H1 (cell line): ENCODE results near the gene BMERB1. TPM values are rescaled to one million over a fixed set of nuclear protein-coding genes. Genes with fewer than 3 reads are reported as not detected.

Experiments
- CTCF ChIA-PET: fragments of 300-600 bp; sonication (Branson Sonifier 250); formaldehyde crosslinking; loops from one replicate; lab custom pipeline; 2021; ENCODE audit not compliant: partially characterized antibody; lab: Charles Lee
- POLR2A ChIA-PET: fragments of 300-600 bp; sonication (Branson Sonifier 250); formaldehyde crosslinking; loops from one replicate; lab custom pipeline; 2021; ENCODE audit warnings: inconsistent platforms; ENCODE audit not compliant: partially characterized antibody; lab: Charles Lee
- DNase-seq, 2 experiments: peaks; one replicate each; pipeline versions ENCODE4 v3.0.0 to v3.0.0-alpha.2; 2010 to 2022; ENCODE audit warnings: low spot score in 2 of 2, low read depth in 1 of 2, mixed read lengths in 1 of 2
- FAIRE-seq: peaks from 2 replicates; lab custom pipeline; 2011; peaks lifted over from hg19 to GRCh38; lab: Jason Lieb, UNC
- H2AFZ ChIP-seq: 2 replicates; pipeline ENCODE4 v1.8.1; 2012; ENCODE audit warnings: low read length, inconsistent platforms
- H2AK5ac ChIP-seq: 2 replicates; pipeline ENCODE4 v1.6.1; 2013; ENCODE audit warnings: low read depth, low read length
- H2BK120ac ChIP-seq: replicated peaks from 2 replicates; pipeline ENCODE3; 2013; ENCODE audit warnings: low read depth, low read length, inconsistent platforms
- H2BK12ac ChIP-seq: 2 replicates; pipeline ENCODE4 v1.6.1; 2013; ENCODE audit warnings: low read depth, low read length
- H2BK15ac ChIP-seq: 2 replicates; pipeline ENCODE4 v1.6.1; 2013; ENCODE audit warnings: low read length
- H2BK20ac ChIP-seq: 2 replicates; pipeline ENCODE4 v1.6.1; 2013; ENCODE audit warnings: low read length
- H2BK5ac ChIP-seq: 2 replicates; pipeline ENCODE4 v1.6.1; 2013; ENCODE audit warnings: low read depth, low read length
- H3K14ac ChIP-seq: 2 replicates; pipeline ENCODE4 v1.6.1; 2013; ENCODE audit warnings: inconsistent platforms; ENCODE audit not compliant: insufficient read length
- H3K18ac ChIP-seq: 2 replicates; pipeline ENCODE4 v1.6.1; 2013; ENCODE audit warnings: low read length; ENCODE audit errors: extremely low read depth
- H3K23ac ChIP-seq: 2 replicates; pipeline ENCODE4 v1.6.1; 2013; ENCODE audit warnings: inconsistent platforms; ENCODE audit not compliant: insufficient read length
- H3K23me2 ChIP-seq: 2 replicates; pipeline ENCODE4 v1.6.1; 2013; ENCODE audit warnings: low read depth, low read length
- H3K27ac ChIP-seq: 2 replicates; pipeline ENCODE4 v1.6.1; 2011; ENCODE audit warnings: low read depth, low read length, inconsistent platforms
- H3K27me3 ChIP-seq, 4 experiments: replicated peaks in 1 of 4; 1 replicate in 1 of 4; 2 replicates in 3 of 4; pipeline versions ENCODE4 v1.6.1 to v1.8.1; 2011 to 2013; ENCODE audit warnings: low read length in 3 of 4, mild to moderate bottlenecking in 3 of 4, inconsistent platforms in 2 of 4, mixed read lengths in 2 of 4, moderate library complexity in 1 of 4; ENCODE audit not compliant: control insufficient read depth in 3 of 4, insufficient read depth in 3 of 4; ENCODE audit errors: extremely low read depth in 1 of 4
- H3K36me3 ChIP-seq, 4 experiments: 2 replicates each; pipeline versions ENCODE4 v1.6.1 to v1.8.1; 2011 to 2013; ENCODE audit warnings: mild to moderate bottlenecking in 4 of 4, low read length in 3 of 4, moderate library complexity in 2 of 4, control low read depth in 1 of 4, inconsistent platforms in 1 of 4; ENCODE audit not compliant: insufficient read depth in 4 of 4, control insufficient read depth in 2 of 4
- H3K4ac ChIP-seq: replicated peaks from 2 replicates; pipeline ENCODE3; 2013; ENCODE audit warnings: low read length, low read depth, mixed read lengths, inconsistent platforms; ENCODE audit not compliant: insufficient read length
- H3K4me1 ChIP-seq, 4 experiments: replicated peaks in 1 of 4; 1 replicate in 1 of 4; 2 replicates in 3 of 4; pipeline versions ENCODE4 v1.6.1 to v1.8.1; 2011 to 2013; ENCODE audit warnings: low read length in 3 of 4, inconsistent platforms in 2 of 4, mixed read lengths in 1 of 4; ENCODE audit not compliant: insufficient read depth in 4 of 4, control insufficient read depth in 3 of 4
- H3K4me2 ChIP-seq, 2 experiments: 2 replicates each; pipeline versions ENCODE4 v1.6.1 to v1.8.1; 2011 to 2013; ENCODE audit warnings: low read depth in 2 of 2, low read length in 2 of 2, control low read depth in 1 of 2, inconsistent platforms in 1 of 2, mild to moderate bottlenecking in 1 of 2; ENCODE audit not compliant: insufficient read depth in 1 of 2
- H3K4me3 ChIP-seq, 4 experiments: fragments of 200-600, 300-600 bp in 1 of 4; sonication (generic), shearing (Covaris generic), sonication (Bioruptor Twin) in 1 of 4; 2 replicates each; pipeline versions ENCODE4 v1.5.1 to v1.8.1; 2011 to 2016; ENCODE audit warnings: low read length in 4 of 4, low read depth in 3 of 4, control low read depth in 2 of 4, inconsistent platforms in 2 of 4, mild to moderate bottlenecking in 2 of 4, mixed read lengths in 1 of 4, moderate library complexity in 1 of 4; ENCODE audit not compliant: insufficient read depth in 2 of 4; ENCODE audit errors: extremely low read depth in 1 of 4
- H3K56ac ChIP-seq: replicated peaks from 2 replicates; pipeline ENCODE3; 2013; ENCODE audit warnings: low read depth, mild to moderate bottlenecking, mixed read lengths, low read length, inconsistent platforms; ENCODE audit not compliant: insufficient read length
- H3K79me1 ChIP-seq: 2 replicates; pipeline ENCODE4 v1.6.1; 2013; ENCODE audit warnings: low read depth, low read length, control low read depth
- H3K79me2 ChIP-seq, 2 experiments: 2 replicates each; pipeline versions ENCODE4 v1.6.1 to v1.8.1; 2012 to 2013; ENCODE audit warnings: low read length in 2 of 2, mild to moderate bottlenecking in 2 of 2, inconsistent platforms in 1 of 2; ENCODE audit not compliant: insufficient read depth in 2 of 2, control insufficient read depth in 1 of 2
- H3K9ac ChIP-seq, 4 experiments: replicated peaks in 1 of 4; 1 replicate in 1 of 4; 2 replicates in 3 of 4; pipeline versions ENCODE4 v1.6.1 to v1.8.1; 2011 to 2013; ENCODE audit warnings: low read depth in 3 of 4, low read length in 3 of 4, control low read depth in 2 of 4, mild to moderate bottlenecking in 2 of 4, moderate library complexity in 2 of 4, inconsistent platforms in 1 of 4; ENCODE audit errors: extremely low read depth in 1 of 4
- H3K9me3 ChIP-seq, 2 experiments: 2 replicates each; pipeline versions ENCODE4 v1.6.1 to v1.8.1; 2012 to 2013; ENCODE audit warnings: mild to moderate bottlenecking in 2 of 2, moderate library complexity in 2 of 2, control low read depth in 1 of 2, inconsistent platforms in 1 of 2, low read depth in 1 of 2, low read length in 1 of 2, mixed read lengths in 1 of 2; ENCODE audit not compliant: insufficient read depth in 2 of 2
- H4K20me1 ChIP-seq, 2 experiments: replicated peaks in 1 of 2; 2 replicates each; pipeline versions ENCODE3 to v1.8.1; 2011 to 2013; ENCODE audit warnings: inconsistent platforms in 2 of 2, low read length in 2 of 2, mild to moderate bottlenecking in 1 of 2; ENCODE audit not compliant: insufficient read depth in 2 of 2, control insufficient read depth in 1 of 2
- H4K5ac ChIP-seq: 2 replicates; pipeline ENCODE4 v1.6.1; 2013; ENCODE audit warnings: low read length, low read depth, mixed read lengths, inconsistent platforms; ENCODE audit not compliant: insufficient read length
- H4K8ac ChIP-seq: 2 replicates; pipeline ENCODE4 v1.8.0; 2013; ENCODE audit warnings: mild to moderate bottlenecking, moderate library complexity, low read length, inconsistent platforms; ENCODE audit not compliant: insufficient read depth; ENCODE audit errors: extremely low read depth
- H4K91ac ChIP-seq: replicated peaks from 2 replicates; pipeline ENCODE3; 2013; ENCODE audit warnings: low read length, mixed read lengths, inconsistent platforms; ENCODE audit not compliant: insufficient read length
- CEBPB ChIP-seq: IDR thresholded peaks from 2 replicates; pipeline ENCODE4 v1.6.1; 2012; ENCODE audit warnings: low read depth, low read length
- E2F6 ChIP-seq: IDR thresholded peaks from 2 replicates; pipeline ENCODE4 v1.6.1; 2012; ENCODE audit warnings: inconsistent platforms
- POU5F1 ChIP-seq: IDR thresholded peaks from 2 replicates; pipeline ENCODE4 v1.6.1; 2011; ENCODE audit warnings: low read depth, mild to moderate bottlenecking, low read length, moderate library complexity
- ZNF274 ChIP-seq: IDR thresholded peaks from 2 replicates; pipeline ENCODE4 v1.7.0; 2012; ENCODE audit warnings: low read length, borderline replicate concordance; ENCODE audit errors: extremely low read depth
- WGBS, 2 experiments: shearing (Covaris generic) in 1 of 2; methylation state at CpG; one replicate each; pipeline versions ENCODE4 v1.1.6 to v1.1.7; 2013 to 2015; ENCODE audit warnings: low lambda C conversion rate in 2 of 2, mixed read lengths in 2 of 2, inconsistent platforms in 1 of 2, low coverage in 1 of 2, missing lambda C conversion rate in 1 of 2; ENCODE audit not compliant: insufficient replicate concordance in 2 of 2, insufficient coverage in 1 of 2, insufficient read length in 1 of 2; ENCODE audit errors: extremely low coverage in 1 of 2, missing lambda C conversion rate in 1 of 2; 5-methylcytosine and 5-hydroxymethylcytosine counted together
- polyA plus RNA-seq, 7 experiments: library from polyadenylated mRNA; depleted of rRNA in 3 of 7; stranded (reverse) in 5 of 7; unstranded in 2 of 7; fragments of >200 nt in 5 of 7; fragments of 200-250 nt in 2 of 7; gene quantifications; 1 replicate in 5 of 7; 2 replicates in 1 of 7; 4 replicates in 1 of 7; pipeline versions ENCODE4 v1.2.1 to v1.2.3, GENCODE V29; 2011 to 2013; ENCODE audit warnings: missing spikeins in 2 of 7, mixed read lengths in 2 of 7
- total RNA-seq: library from RNA; stranded (reverse); fragmentation: NEBNext Ultra II Directional; extraction: Animal tissue kit (Norgen Biotek cat#: 25700); gene quantifications from 2 replicates; pipeline ENCODE4 v1.2.1, GENCODE V29; 2021

BMERB1 gene
- total and polyA plus RNA-seq, 2 of the 8 experiments (the other 6 are each of a cell fraction or from before 2014, with no cell fraction given), result 23.5 to 27.1 TPM

DNA sequence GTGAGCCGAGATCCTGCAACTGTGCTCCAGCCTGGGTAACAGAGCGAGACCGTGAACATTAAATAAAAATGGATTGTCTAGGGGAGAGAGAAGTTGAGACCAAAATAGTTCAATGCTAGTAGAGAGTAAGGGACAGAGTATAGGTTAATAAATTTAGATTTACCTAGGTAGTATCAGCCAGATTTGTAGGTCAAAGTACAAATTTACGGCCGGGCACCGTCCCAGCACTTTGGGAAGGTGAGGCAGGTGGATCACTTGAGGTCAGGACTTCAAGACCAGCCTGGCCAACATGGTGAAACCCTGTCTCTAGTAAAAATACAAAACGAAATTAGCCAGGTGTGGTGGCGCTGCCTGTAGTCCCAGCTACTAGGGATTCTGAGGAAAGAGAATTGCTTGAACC lies 12.2 kb upstream of the BMERB1 start:
- Histone ChIP-seq H3K4ac (no peak overlapping the region), H4K5ac (no peak overlapping the region), H3K14ac (no peak overlapping the region), H3K27me3 (no peaks in the 10 kb centered on the region), H3K36me3 (no peaks in the 10 kb centered on the region), H2BK12ac (no peak overlapping the region), H3K4me1 (no peaks in the 10 kb centered on the region), H2BK20ac (no peak overlapping the region), H2BK120ac (no peak overlapping the region), H2AK5ac (no peak overlapping the region), H2BK5ac (no peak overlapping the region), H3K4me3 (no peak overlapping the region), H2BK15ac (no peak overlapping the region), H4K91ac (no peak overlapping the region), H3K23ac (no peak overlapping the region), H3K79me1 (no peaks in the 10 kb centered on the region), H4K20me1 (no peaks in the 10 kb centered on the region), H4K8ac (no peak overlapping the region), H3K79me2 (no peaks in the 10 kb centered on the region), H2AFZ (no peak overlapping the region), H3K18ac (no peak overlapping the region), H3K23me2 (no peaks in the 10 kb centered on the region), H3K9me3 (no peaks in the 10 kb centered on the region), H3K27ac (no peak overlapping the region), H3K56ac (no peak overlapping the region), H3K4me2 (no peak overlapping the region), H3K9ac (no peak overlapping the region)
- 83% methylated on average over 8 of the region's 8 CpGs; no CpG with 5 or more reads in 1 of the 2 experiments for WGBS, 2 experiments
- CTCF ChIA-PET, result no interaction called here
- TF ChIP-seq ZNF274 (no peak), CEBPB (no peak), E2F6 (no peak), POU5F1 (no peak)
- FAIRE-seq (no peak), DNase-seq (no peak)
- POLR2A ChIA-PET, result no interaction called here
